Endothelial cell of umbilical vein (primary cell): ENCODE measurements around the gene PDE6B.
A peak's percentile ranks its signal among the peaks of the same experiment; 100 is the strongest.

Experiments
- EZH2 ChIP-seq: IDR thresholded peaks from 2 replicates; pipeline ENCODE4 v1.6.1; 2012; ENCODE audit warnings: borderline replicate concordance, low read depth, mild to moderate bottlenecking, moderate library complexity, low read length, inconsistent platforms; ENCODE audit not compliant: severe bottlenecking
- FOS ChIP-seq: IDR thresholded peaks from 2 replicates; pipeline ENCODE4 v1.6.1; 2011; ENCODE audit warnings: mild to moderate bottlenecking, low read length, moderate library complexity, borderline replicate concordance; ENCODE audit not compliant: insufficient read depth
- POLR2A ChIP-seq: IDR thresholded peaks from 2 replicates; pipeline ENCODE4 v1.6.1; 2012; ENCODE audit warnings: low read depth, mild to moderate bottlenecking, control low read depth, low read length
- POLR2AphosphoS5 ChIP-seq: IDR thresholded peaks from 2 replicates; pipeline ENCODE4 v1.6.1; 2012; ENCODE audit warnings: low read depth, mild to moderate bottlenecking, control low read depth, low read length, moderate library complexity; ENCODE audit not compliant: insufficient read depth
- TF ChIP-seq, protein P1 (sequence below), 2 donors: IDR thresholded peaks; 1 replicate in 1 of 2; 2 replicates in 1 of 2; pipeline ENCODE4 v1.5.1; 2011; ENCODE audit warnings: low read length in 2 of 2, mild to moderate bottlenecking in 2 of 2, moderate library complexity in 2 of 2, control low read depth in 1 of 2, inconsistent platforms in 1 of 2, low read depth in 1 of 2; ENCODE audit not compliant: insufficient read depth in 1 of 2; ENCODE audit errors: extremely low read depth in 1 of 2

GRCh38 chr4:602559-602942 lies 22.8 kb upstream of the PDE6B start:
- TF ChIP-seq, protein P1, sequence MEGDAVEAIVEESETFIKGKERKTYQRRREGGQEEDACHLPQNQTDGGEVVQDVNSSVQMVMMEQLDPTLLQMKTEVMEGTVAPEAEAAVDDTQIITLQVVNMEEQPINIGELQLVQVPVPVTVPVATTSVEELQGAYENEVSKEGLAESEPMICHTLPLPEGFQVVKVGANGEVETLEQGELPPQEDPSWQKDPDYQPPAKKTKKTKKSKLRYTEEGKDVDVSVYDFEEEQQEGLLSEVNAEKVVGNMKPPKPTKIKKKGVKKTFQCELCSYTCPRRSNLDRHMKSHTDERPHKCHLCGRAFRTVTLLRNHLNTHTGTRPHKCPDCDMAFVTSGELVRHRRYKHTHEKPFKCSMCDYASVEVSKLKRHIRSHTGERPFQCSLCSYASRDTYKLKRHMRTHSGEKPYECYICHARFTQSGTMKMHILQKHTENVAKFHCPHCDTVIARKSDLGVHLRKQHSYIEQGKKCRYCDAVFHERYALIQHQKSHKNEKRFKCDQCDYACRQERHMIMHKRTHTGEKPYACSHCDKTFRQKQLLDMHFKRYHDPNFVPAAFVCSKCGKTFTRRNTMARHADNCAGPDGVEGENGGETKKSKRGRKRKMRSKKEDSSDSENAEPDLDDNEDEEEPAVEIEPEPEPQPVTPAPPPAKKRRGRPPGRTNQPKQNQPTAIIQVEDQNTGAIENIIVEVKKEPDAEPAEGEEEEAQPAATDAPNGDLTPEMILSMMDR (IDR thresholded peaks at IDR 0.05; ENCODE audit: extremely low read depth in 1 of 2, insufficient read depth in 1 of 2, low read depth in 1 of 2, low read length in 2 of 2) = peak in 1 of 2 donors; percentile 44
- TF ChIP-seq FOS (no peak), POLR2A (no peak), EZH2 (no peak), POLR2AphosphoS5 (no peak)
